ENCODE data around the gene EPHB2.

EPHB2 gene

GRCh38 chr1:22780696-22781095, 70.1 kb downstream of the EPHB2 start:
- DNase-seq (ENCODE audit: low read depth in 2 of 2), result peak in 1 of 2 donors; percentile 1

- DNase-seq (ENCODE audit: low read depth in 2 of 2), result no peak
Observed at GRCh38 chr1:22781483-22781882, 70.8 kb downstream of the EPHB2 start.

GRCh38 chr1:22782406-22782805, 71.8 kb downstream of the EPHB2 start:
- DNase-seq (ENCODE audit: low read depth in 2 of 2), result no peak

GRCh38 chr1:22784317-22784716, 73.7 kb downstream of the EPHB2 start:
- no peak for DNase-seq (ENCODE audit: low read depth in 2 of 2)

GRCh38 chr1:22784737-22785136, 74.1 kb downstream of the EPHB2 start:
- no peak for DNase-seq (ENCODE audit: low read depth in 2 of 2)

- DNase-seq (ENCODE audit: low read depth in 2 of 2), result no peak
Observed at GRCh38 chr1:22786101-22786500, 75.5 kb downstream of the EPHB2 start.

- no peak for DNase-seq (ENCODE audit: low read depth in 2 of 2)
Observed at GRCh38 chr1:22786719-22787489, 76.3 kb downstream of the EPHB2 start.

- DNase-seq (ENCODE audit: low read depth in 2 of 2), result no peak
Observed at GRCh38 chr1:22787636-22788035, 77.0 kb downstream of the EPHB2 start.

- no peak for DNase-seq (ENCODE audit: low read depth in 2 of 2)
Observed at GRCh38 chr1:22788254-22788661, 77.6 kb downstream of the EPHB2 start.

- DNase-seq (ENCODE audit: low read depth in 2 of 2), result no peak
Observed at GRCh38 chr1:22789356-22789994, 78.8 kb downstream of the EPHB2 start.

GRCh38 chr1:22790232-22791008, 79.8 kb downstream of the EPHB2 start:
- no peak for DNase-seq (ENCODE audit: low read depth in 2 of 2)

GRCh38 chr1:22791831-22792347, 81.2 kb downstream of the EPHB2 start:
- DNase-seq (ENCODE audit: low read depth in 2 of 2), result no peak

GRCh38 chr1:22792396-22793160, 81.9 kb downstream of the EPHB2 start:
- DNase-seq (ENCODE audit: low read depth in 2 of 2), result no peak

GRCh38 chr1:22793647-22794046, 83.0 kb downstream of the EPHB2 start:
- no peak for DNase-seq (ENCODE audit: low read depth in 2 of 2)

GRCh38 chr1:22794647-22795365, 84.2 kb downstream of the EPHB2 start:
- DNase-seq (ENCODE audit: low read depth in 2 of 2), result no peak

- DNase-seq (ENCODE audit: low read depth in 2 of 2), result no peak
Observed at GRCh38 chr1:22795366-22795714, 84.7 kb downstream of the EPHB2 start.

GRCh38 chr1:22796642-22797041, 86.0 kb downstream of the EPHB2 start:
- DNase-seq (ENCODE audit: low read depth in 2 of 2), result no peak

- DNase-seq (ENCODE audit: low read depth in 2 of 2), result no peak
Observed at GRCh38 chr1:22798083-22798482, 87.4 kb downstream of the EPHB2 start.

GRCh38 chr1:22799971-22800370, 89.3 kb downstream of the EPHB2 start:
- no peak for DNase-seq (ENCODE audit: low read depth in 2 of 2)

GRCh38 chr1:22800629-22801028, 90.0 kb downstream of the EPHB2 start:
- DNase-seq (ENCODE audit: low read depth in 2 of 2), result no peak

GRCh38 chr1:22801347-22801746, 90.7 kb downstream of the EPHB2 start:
- no peak for DNase-seq (ENCODE audit: low read depth in 2 of 2)
